Right cardiac atrium (tissue), 5 donors: Measurements from ENCODE around the gene LILRB1. TPM values are rescaled to one million over a fixed set of nuclear protein-coding genes. Genes with fewer than 3 reads are reported as not detected.
"Not testable (repeated sequence)": the region's sequence is repeated elsewhere in the genome, so short reads cannot be mapped to it uniquely, and the experiment has no call there.

Experiments used
- ATAC-seq, 2 donors: fragments of 200-7000 bp; cut with Tn5 transposase; one replicate each; pipeline versions ENCODE4 v1.8.0 to v1.9.1; 2020; ENCODE audit warnings: moderate library complexity in 2 of 2, mild to moderate bottlenecking in 1 of 2
- DNase-seq, 3 donors: peaks; one replicate each; pipeline ENCODE4 v3.0.0-alpha.2; 2020
- H3K27ac ChIP-seq: one replicate; pipeline ENCODE4 v1.5.1; 2013; ENCODE audit warnings: mild to moderate bottlenecking, low read length, control low read depth, moderate library complexity
- H3K27me3 ChIP-seq: one replicate; pipeline ENCODE4 v1.6.1; 2013; ENCODE audit not compliant: control insufficient read depth, insufficient read depth
- H3K4me1 ChIP-seq: one replicate; pipeline ENCODE4 v1.6.1; 2013; ENCODE audit warnings: low read length; ENCODE audit not compliant: control insufficient read depth, insufficient read depth
- H3K4me3 ChIP-seq: one replicate; pipeline ENCODE4 v1.5.1; 2013; ENCODE audit warnings: low read length, control low read depth
- H3K9me3 ChIP-seq: one replicate; pipeline ENCODE4 v1.6.1; 2013; ENCODE audit warnings: low read length; ENCODE audit not compliant: control insufficient read depth
- WGBS: extraction: QIAGEN DNeasy Blood & Tissue Kit; methylation state at CpG from one replicate; pipeline ENCODE4 v1.1.7; 2013; 5-methylcytosine and 5-hydroxymethylcytosine counted together
- intact Hi-C, 4 donors: fragments of 100-400 bp; cut with DNase I; formaldehyde crosslinking; loops; one replicate each; pipeline versions ENCODE4 v1.11.0 to v1.14.0; 2022 to 2023
- polyA plus RNA-seq: library from polyadenylated mRNA; stranded (reverse); fragments of 200-250 nt; gene quantifications from one replicate; pipeline ENCODE4 v1.2.3, GENCODE V29; 2013
- total RNA-seq, 4 donors: library from RNA; stranded (reverse); fragmentation: NEBNext Ultra II Directional; extraction: Animal tissue kit (Norgen Biotek cat#: 25700); gene quantifications; one replicate each; pipeline ENCODE4 v1.2.1, GENCODE V29; 2021
- donor health status: healthy with polysubstance abuse.
- donor health status: DM: no; HTN: yes; CAD: no.
- donor health status: DM: no; HTN: no; CAD: no.
- donor health status: DM: no; HTN: yes; CAD: no; lungs with severe emphysema.
- donor health status: DM: yes; HTN: yes; CAD: no.

Gene LILRB1
- total and polyA plus RNA-seq, 5 donors: 1.2 to 4.1 (median 2.7) TPM

DNA sequence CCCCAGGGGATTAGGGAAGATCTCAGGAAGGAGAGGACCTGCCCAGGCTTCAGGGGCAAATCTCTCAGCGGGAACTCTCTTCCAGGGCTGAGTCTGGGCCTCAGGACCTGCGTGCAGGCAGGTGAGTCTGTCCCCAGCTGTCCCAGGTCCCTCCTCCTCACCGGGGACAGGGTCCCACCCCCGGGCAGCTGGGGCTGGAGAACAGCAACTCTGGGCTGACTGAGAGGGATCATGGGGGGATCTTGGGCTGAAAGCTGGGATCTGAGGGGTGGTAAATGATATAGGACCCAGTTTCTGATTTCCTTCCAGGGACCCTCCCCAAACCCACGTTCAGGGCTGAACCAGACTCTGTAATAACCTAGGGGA, 22.5 kb upstream of the LILRB1 start:
- no peaks in the 10 kb centered on the region for H3K4me1 ChIP-seq
- 69% methylated on average over 5 of the region's 5 CpGs for WGBS
- intact Hi-C loops: no loop called here
- DNase-seq: no peak
- H3K9me3 ChIP-seq: peaks cover 1% of the 10 kb centered on the region
- no peak overlapping the region for H3K4me3 ChIP-seq
- no peak overlapping the region for H3K27ac ChIP-seq
- no peaks in the 10 kb centered on the region for H3K27me3 ChIP-seq
- no peak for ATAC-seq

DNA sequence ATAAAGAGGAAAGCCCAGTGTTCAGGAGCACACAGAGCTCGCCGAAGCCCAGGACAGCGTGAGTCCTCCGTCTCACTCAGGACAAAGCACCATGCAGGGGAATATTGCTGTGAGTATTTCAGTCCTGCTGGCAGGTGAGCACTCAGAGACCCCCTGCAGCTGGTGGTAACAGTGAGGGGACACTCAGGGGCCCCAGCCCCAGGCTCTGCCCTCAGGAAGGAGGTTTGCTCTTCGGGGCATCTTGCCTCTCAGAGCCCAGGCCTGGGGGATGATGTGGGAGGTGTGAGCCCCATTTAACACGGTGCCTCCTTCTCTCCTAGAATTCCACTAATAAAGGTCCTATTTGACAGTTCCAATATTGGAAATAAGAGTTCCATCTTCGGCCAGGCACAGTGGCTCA, 22.1 kb upstream of the LILRB1 start:
- peaks cover 1% of the 10 kb centered on the region for H3K9me3 ChIP-seq

DNA sequence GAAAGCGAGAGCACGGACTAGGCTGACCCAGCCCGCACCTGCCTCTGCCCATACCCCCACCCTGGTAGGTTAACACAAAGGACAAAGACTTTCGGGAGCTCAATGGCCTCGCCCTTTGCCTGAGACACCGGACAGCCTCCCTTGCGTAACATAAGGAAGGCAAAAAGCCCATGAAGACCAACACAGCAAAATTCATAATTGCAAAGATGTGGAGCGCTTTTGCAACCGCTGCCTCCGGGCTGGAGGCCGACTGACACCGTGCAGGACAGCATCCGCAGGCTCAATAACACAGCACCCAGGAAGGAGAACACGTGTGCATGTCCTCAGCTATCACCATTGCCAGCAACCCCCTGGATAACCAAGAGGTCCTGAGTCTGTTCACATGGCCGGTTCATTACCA, 21.5 kb upstream of the LILRB1 start:
- H3K27me3 ChIP-seq: no peaks in the 10 kb centered on the region
- ATAC-seq (no peak), DNase-seq (peak in 2 of 3 donors; percentile 62 to 63)
- no peak overlapping the region for H3K4me3 ChIP-seq
- 83% methylated on average over 15 of the region's 15 CpGs for WGBS
- peaks cover 1% of the 10 kb centered on the region for H3K9me3 ChIP-seq
- H3K4me1 ChIP-seq: no peaks in the 10 kb centered on the region
- H3K27ac ChIP-seq: no peak overlapping the region
- intact Hi-C loops: no loop called here

More for the DNA sequence above, 22.1 kb upstream of the LILRB1 start:
- intact Hi-C loops: no loop called here
- H3K4me1 ChIP-seq: no peaks in the 10 kb centered on the region
- no peak overlapping the region for H3K4me3 ChIP-seq
- no peaks in the 10 kb centered on the region for H3K27me3 ChIP-seq
- no peak overlapping the region for H3K27ac ChIP-seq
- 87% methylated on average over 7 of the region's 7 CpGs for WGBS
- ATAC-seq (no peak), DNase-seq (no peak)

DNA sequence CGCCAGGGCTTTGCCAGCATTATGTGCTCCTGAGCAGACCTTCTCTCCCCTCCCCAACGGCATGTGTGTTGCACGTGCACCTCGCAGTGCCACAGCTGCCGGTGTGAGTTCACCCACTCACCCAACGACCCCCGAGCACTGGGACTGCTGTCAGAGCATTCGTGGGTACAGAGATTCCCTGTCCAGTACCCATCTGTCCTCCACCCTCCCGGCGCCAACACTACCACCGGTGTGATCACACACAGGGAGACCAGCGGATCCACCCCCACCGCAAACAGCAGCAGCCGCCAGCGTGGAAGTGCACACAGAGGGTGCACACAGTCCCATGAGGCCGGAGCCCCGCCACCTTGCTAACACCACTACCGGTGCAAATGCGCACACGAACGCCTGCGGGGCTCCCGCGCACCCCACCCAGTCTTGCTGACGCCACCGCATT, 20.9 kb upstream of the LILRB1 start:
- no peak for ATAC-seq
- Histone ChIP-seq H3K27me3 (no peaks in the 10 kb centered on the region), H3K27ac (no peak overlapping the region), H3K4me1 (no peaks in the 10 kb centered on the region), H3K4me3 (no peak overlapping the region), H3K9me3 (peaks cover 1% of the 10 kb centered on the region)
- WGBS: 86% methylated on average over 26 of the region's 26 CpGs
- peak in 1 of 3 donors; percentile 41 for DNase-seq
- intact Hi-C loops: no loop called here

DNA sequence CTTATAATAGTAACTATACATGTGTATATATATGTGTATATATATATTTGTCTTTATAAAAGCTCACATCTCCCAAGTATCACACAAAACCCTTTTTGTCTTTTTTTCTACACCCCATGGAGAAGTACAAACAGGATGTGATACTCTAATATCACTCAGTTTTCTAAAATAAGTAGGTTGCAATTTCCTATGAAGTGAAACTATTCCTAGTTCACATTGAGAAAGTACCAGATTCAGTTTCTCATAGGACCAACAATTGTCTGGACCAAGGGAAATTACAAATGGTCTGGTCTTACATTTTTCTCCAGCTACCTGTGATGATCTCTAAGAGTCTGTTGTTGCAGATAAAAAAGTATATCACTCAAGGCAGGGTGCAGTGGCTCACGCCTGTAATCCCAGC, 17.9 kb upstream of the LILRB1 start:
- intact Hi-C loops: no loop called here
- no peaks in the 10 kb centered on the region for H3K27me3 ChIP-seq
- DNase-seq: no peak
- no peaks in the 10 kb centered on the region for H3K4me1 ChIP-seq
- 81% methylated on average over 1 of the region's 1 CpG for WGBS
- ATAC-seq: no peak
- no peak overlapping the region for H3K4me3 ChIP-seq
- no peak overlapping the region for H3K27ac ChIP-seq
- H3K9me3 ChIP-seq: peaks cover 1% of the 10 kb centered on the region

DNA sequence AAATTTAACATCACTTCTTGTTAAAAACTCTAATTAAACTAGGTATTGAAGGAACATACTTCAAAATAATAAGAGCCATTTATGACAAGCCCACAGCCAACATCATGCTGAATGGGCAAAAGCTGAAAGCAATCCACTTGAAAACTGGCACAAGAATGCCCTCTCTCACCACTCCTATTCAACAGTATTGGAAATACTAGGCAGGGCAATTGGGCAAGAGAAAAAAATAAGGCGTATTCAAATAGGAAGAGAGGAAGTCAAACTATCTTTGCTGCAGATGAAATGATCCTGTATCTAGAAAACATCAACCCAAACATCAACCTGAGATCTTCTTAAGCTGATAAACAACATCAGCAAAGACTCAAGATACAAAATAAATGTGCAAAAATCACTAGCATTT, 15.6 kb upstream of the LILRB1 start:
- H3K9me3 ChIP-seq: peaks cover 1% of the 10 kb centered on the region
- no peak overlapping the region for H3K4me3 ChIP-seq
- DNase-seq: no peak
- no peak overlapping the region for H3K27ac ChIP-seq
- no peaks in the 10 kb centered on the region for H3K27me3 ChIP-seq
- no peaks in the 10 kb centered on the region for H3K4me1 ChIP-seq
- intact Hi-C loops: no loop called here
- no peak for ATAC-seq
- WGBS: 81% methylated on average over 1 of the region's 1 CpG

DNA sequence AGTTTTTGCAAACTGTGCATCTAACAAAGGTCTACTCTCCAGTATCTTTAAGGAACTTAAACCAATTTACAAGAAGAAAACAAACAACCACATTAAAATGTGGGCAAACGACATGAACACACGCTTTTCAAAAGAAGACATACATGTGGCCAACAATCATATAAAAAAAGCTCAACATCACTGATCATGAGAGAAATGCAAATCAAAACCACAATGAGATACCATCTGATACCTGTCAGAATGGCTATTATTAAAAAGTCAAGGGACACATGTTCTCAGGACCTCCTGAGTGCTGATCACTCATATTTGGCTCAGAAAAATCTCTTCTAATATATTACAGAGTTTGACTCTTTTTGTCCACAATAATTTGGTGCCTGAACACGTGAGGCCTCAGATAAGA, 14.2 kb upstream of the LILRB1 start:
- H3K4me1 ChIP-seq: no peaks in the 10 kb centered on the region
- ATAC-seq (no peak), DNase-seq (no peak)
- no peak overlapping the region for H3K4me3 ChIP-seq
- H3K9me3 ChIP-seq: peaks cover 1% of the 10 kb centered on the region
- H3K27ac ChIP-seq: no peak overlapping the region
- WGBS: 60% methylated on average over 3 of the region's 3 CpGs
- intact Hi-C loops: no loop called here
- H3K27me3 ChIP-seq: no peaks in the 10 kb centered on the region

DNA sequence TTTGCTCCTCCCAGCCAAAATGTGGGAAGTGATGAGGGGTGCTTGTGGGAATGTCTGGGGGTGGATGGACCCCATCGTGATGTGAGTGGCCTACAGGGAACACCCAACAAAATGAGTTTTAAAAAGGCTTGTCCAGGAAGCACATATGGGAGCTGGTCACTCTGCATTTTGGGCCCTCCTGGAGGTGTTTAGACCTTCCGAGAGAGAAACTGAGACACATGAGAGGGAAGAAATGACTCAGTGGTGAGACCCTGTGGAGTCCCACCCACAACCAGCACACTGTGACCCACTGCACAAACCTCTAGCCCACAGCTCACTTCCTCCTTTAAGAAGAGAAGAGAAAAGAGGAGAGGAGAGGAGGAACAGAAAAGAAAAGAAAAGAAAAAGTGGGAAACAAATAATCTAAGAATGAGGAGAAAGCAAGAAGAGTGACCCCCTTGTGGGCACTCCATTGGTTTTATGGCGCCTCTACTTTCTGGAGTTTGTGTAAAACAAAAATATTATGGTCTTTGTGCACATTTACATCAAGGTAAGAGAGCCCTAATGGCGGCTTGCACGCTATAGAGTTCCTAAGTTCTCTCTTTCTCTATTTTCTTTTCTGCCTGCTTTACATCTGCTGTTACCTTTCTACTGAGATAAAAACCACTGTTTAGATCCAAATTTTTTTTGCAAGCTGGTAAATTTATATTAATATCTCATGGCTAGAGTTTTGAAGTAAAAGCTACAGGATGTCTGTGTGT, 13.3 kb upstream of the LILRB1 start:
- Histone ChIP-seq H3K4me1 (no peaks in the 10 kb centered on the region), H3K4me3 (no peak overlapping the region), H3K9me3 (no peaks in the 10 kb centered on the region), H3K27me3 (no peaks in the 10 kb centered on the region), H3K27ac (no peak overlapping the region)
- DNase-seq (peak in 1 of 3 donors; percentile 1), ATAC-seq (no peak)
- whole genome bisulfite sequencing: 45% methylated on average over 5 of the region's 5 CpGs
- intact Hi-C loops: no loop called here

DNA sequence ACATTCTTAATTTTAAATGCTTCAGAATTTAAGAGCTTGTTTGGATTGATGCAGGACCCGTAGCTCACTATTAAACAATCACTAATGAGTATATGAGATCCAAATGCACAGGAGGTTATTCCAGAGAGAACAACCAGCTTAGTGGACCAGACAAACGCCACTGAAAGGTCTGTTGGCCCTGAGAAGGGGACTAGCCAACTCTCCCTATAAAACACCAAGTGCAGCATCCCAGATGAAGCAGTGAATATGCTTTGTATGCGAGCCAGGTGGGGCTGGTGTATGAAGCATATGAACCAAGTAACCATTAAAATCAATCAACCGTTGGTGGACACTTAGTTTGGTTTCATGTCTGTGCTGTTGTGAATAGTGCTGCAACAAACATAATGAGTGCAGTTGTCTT, 9.8 kb upstream of the LILRB1 start:
- ATAC-seq (no peak), DNase-seq (no peak)
- H3K4me3 ChIP-seq: no peak overlapping the region
- no peaks in the 10 kb centered on the region for H3K9me3 ChIP-seq
- H3K4me1 ChIP-seq: no peaks in the 10 kb centered on the region
- no peak overlapping the region for H3K27ac ChIP-seq
- H3K27me3 ChIP-seq: no peaks in the 10 kb centered on the region
- intact Hi-C loops: no loop called here
- WGBS: 68% methylated on average over 4 of the region's 4 CpGs

DNA sequence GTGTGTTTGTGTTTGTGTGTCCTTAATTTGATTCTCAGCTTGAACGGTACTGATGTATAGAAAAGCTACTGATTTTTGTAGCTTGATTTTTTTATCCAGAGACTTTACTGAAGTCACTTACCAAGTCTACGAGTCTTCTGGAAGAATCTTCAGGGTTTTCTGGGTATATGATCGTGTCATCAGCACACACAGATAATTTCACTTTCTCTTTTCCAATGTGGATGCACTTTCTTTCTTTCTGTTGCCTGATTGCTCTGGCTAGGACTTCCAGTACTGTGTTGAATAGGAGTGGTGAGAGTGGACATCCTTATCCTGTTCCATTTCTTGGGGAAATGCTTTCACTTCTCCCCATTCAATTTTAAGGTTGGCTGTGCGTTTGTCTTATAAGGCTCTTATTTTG, 7.9 kb upstream of the LILRB1 start:
- Histone ChIP-seq H3K27me3 (no peaks in the 10 kb centered on the region), H3K27ac (no peak overlapping the region), H3K4me1 (no peaks in the 10 kb centered on the region), H3K9me3 (no peaks in the 10 kb centered on the region), H3K4me3 (no peak overlapping the region)
- ATAC-seq (no peak), DNase-seq (no peak)
- WGBS: 61% methylated on average over 4 of the region's 4 CpGs
- intact Hi-C loops: no loop called here

DNA sequence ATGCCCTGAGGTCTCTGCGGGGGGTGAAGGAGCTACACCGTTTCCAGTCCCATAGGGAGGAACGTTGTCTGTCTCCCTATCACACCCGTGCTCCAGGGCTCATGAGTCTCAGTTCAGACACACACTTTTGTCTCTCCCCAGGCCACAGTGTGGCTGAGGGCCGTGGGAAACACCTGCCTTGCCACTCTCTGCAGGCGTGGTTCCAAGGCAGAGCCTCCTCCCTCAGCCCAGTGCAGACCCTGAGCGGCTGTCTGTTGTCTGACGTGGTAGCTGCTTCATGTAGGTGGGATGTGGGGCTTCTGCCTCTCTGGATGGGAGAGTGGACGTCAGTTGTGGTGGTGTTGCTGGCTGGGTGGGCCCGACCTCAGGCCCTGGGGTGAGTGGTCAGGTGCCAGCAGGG, 6.0 kb upstream of the LILRB1 start:
- not testable (repeated sequence) for H3K4me1 ChIP-seq, ATAC-seq, H3K27ac ChIP-seq

More for the DNA sequence above, 6.0 kb upstream of the LILRB1 start:
- WGBS: 69% methylated on average over 10 of the region's 10 CpGs
- H3K4me3 ChIP-seq, H3K9me3 ChIP-seq, H3K27me3 ChIP-seq, DNase-seq, intact Hi-C loops: not testable (repeated sequence)
